ENCODE results near the gene HDAC3.

HDAC3 gene

GRCh38 chr5:141623186-141623585 is 13.5 kb downstream of the HDAC3 start:
- Histone ChIP-seq H3F3A (ENCODE audit: low read depth) (no peaks in the 10 kb centered on the region), H3K79me2 (ENCODE audit: insufficient read depth, low read length) (peaks cover 5% of the 10 kb centered on the region), H3K36me3 (ENCODE audit: insufficient read depth, low read length) (peaks cover 63% of the 10 kb centered on the region; the same call in 1 of the 2 replicates), H3K4me3 (ENCODE audit: low read length, poor library complexity, severe bottlenecking) (no peak overlapping the region), H3K9me2 (replicated peaks; ENCODE audit: low read depth, low read length) (no peaks in the 10 kb centered on the region), H3K9ac (ENCODE audit: low read depth, low read length, poor library complexity, severe bottlenecking) (no peak overlapping the region), H3K4me1 (ENCODE audit: insufficient read depth, low read length, poor library complexity, severe bottlenecking) (peaks cover 8% of the 10 kb centered on the region), H4K20me1 (ENCODE audit: insufficient read depth, low read length, poor library complexity, severe bottlenecking) (peaks cover 4% of the 10 kb centered on the region), H3K4me2 (ENCODE audit: low read depth, low read length, poor library complexity, severe bottlenecking) (peak overlapping the region; percentile 1), H3K9me3 (ENCODE audit: insufficient read depth, low read depth, low read length) (no peaks in the 10 kb centered on the region), H2AFZ (ENCODE audit: low read length) (no peak overlapping the region), H3K27me3 (ENCODE audit: insufficient read depth, low read length, poor library complexity, severe bottlenecking) (no peaks in the 10 kb centered on the region)
- TF ChIP-seq EZH2phosphoT487 (IDR thresholded peaks at IDR 0.05; ENCODE audit: borderline replicate concordance), result no peak
- TF ChIP-seq CTCF (conservative IDR thresholded peaks at IDR 0.05; ENCODE audit: low read length), result no peak

DNA sequence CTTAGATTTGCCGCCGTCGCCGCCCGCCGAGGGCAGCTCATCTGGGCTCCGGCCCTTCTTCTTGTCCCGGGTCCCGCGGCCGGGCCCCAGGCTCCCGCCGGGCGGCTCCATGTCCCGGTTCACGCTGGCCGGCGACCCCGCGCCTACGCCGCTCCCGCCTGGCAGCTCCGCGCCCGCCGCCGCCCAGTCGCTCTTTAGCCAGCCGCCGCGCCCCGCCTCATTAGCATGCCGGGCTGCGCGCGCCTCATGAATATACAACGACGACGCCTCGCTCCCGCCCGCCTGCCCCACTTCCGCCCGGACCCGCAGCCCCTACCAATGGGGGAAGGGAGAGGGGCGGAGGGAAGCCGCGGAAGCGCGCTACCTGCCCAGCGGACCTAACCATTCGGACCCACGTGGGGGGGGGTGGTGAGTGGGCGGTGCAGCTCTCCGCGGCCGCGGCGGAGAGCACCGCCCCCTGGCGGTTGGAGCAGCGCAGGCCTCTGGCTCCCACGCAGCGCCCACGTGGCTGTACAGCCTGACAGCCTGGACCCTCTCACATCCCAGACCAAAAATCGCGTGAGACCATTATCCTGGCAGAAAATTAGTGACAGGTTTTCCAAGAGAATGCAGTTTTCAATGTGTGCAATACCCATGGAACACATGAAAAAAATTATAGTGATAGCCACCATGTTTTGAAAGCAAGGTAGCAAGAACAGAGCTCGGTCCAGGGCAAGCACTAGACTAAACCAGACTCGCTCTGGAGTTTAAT is 17.7 kb downstream of the HDAC3 start, which contains the start of gene DIAPH1:
Gene DIAPH1 (minus strand): TSS at position 197 of the 751 bp plus-strand sequence. CDS start 86 bp downstream, at position 111.
- H3K9me2 ChIP-seq (replicated peaks; ENCODE audit: low read depth, low read length), result no peaks in the 10 kb centered on the region
- H2AFZ ChIP-seq (ENCODE audit: low read length), result peak within 1 kb of the TSS; percentile 15; the same call in 1 of the 2 replicates
- H3K27me3 ChIP-seq (ENCODE audit: insufficient read depth, low read length, poor library complexity, severe bottlenecking), result no peaks in the 10 kb centered on the region
- no peaks in the 10 kb centered on the region for H3K9me3 ChIP-seq (ENCODE audit: insufficient read depth, low read depth, low read length)
- no peaks in the 10 kb centered on the region for H3F3A ChIP-seq (ENCODE audit: low read depth)
- peak within 1 kb of the TSS; percentile 76 for H3K9ac ChIP-seq (ENCODE audit: low read depth, low read length, poor library complexity, severe bottlenecking)
- H3K79me2 ChIP-seq (ENCODE audit: insufficient read depth, low read length), result peaks cover 48% of the 10 kb centered on the region
- peaks cover 38% of the 10 kb centered on the region for H3K4me1 ChIP-seq (ENCODE audit: insufficient read depth, low read length, poor library complexity, severe bottlenecking)
- H3K4me3 ChIP-seq (ENCODE audit: low read length, poor library complexity, severe bottlenecking), result peak within 1 kb of the TSS; percentile 79
- peaks cover 39% of the 10 kb centered on the region for H4K20me1 ChIP-seq (ENCODE audit: insufficient read depth, low read length, poor library complexity, severe bottlenecking)
- peaks cover 27% of the 10 kb centered on the region; the same call in 1 of the 2 replicates for H3K36me3 ChIP-seq (ENCODE audit: insufficient read depth, low read length)
- H3K4me2 ChIP-seq (ENCODE audit: low read depth, low read length, poor library complexity, severe bottlenecking), result peak within 1 kb of the TSS; percentile 90
- TF ChIP-seq EZH2phosphoT487 (IDR thresholded peaks at IDR 0.05; ENCODE audit: borderline replicate concordance) (no peak), CTCF (conservative IDR thresholded peaks at IDR 0.05; ENCODE audit: low read length) (peak; percentile 94)

DNA sequence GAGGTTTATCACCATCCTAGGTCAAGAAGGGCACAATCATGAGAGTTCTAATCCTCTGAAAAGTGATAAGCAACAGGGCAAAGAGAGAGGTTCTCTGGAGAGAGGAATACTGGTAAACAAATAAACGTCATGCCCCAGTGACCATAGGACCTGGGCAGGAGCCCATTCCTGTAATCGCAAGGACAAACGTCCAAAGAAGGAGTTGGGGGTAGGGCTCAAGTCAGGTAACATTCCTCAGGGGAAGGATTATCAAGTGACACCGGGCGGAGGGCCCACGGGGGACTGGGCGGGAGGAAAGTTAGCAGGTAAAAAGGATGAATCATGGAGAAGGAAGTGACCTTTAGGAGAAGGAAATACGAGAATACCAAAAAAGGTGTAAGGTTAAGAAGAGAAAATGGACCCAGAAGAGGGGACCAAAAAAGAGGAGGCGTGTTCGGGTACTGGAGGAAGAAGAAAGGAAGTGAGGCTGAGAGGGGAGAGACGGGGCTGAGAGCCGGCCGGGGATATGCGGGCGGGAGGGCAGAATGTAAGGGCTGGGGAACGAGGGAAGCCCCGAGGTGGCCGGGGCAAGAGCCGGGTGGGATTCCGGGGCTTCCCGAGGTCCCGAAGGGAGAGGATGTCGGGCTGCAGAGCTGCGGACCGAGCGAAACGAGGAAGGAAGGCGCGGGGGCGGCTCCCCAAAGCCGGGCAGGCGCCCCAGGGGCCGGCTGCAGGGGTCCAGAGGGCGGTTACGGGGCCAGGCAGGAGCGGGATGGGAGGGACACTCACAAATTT is 18.4 kb downstream of the HDAC3 start:
- Histone ChIP-seq H3K9ac (ENCODE audit: low read depth, low read length, poor library complexity, severe bottlenecking) (peak overlapping the region; percentile 76), H3K9me3 (ENCODE audit: insufficient read depth, low read depth, low read length) (no peaks in the 10 kb centered on the region), H4K20me1 (ENCODE audit: insufficient read depth, low read length, poor library complexity, severe bottlenecking) (peaks cover 46% of the 10 kb centered on the region), H3K79me2 (ENCODE audit: insufficient read depth, low read length) (peaks cover 55% of the 10 kb centered on the region), H3K9me2 (replicated peaks; ENCODE audit: low read depth, low read length) (no peaks in the 10 kb centered on the region), H3K4me3 (ENCODE audit: low read length, poor library complexity, severe bottlenecking) (peak overlapping the region; percentile 79), H3K4me1 (ENCODE audit: insufficient read depth, low read length, poor library complexity, severe bottlenecking) (peaks cover 41% of the 10 kb centered on the region), H3K4me2 (ENCODE audit: low read depth, low read length, poor library complexity, severe bottlenecking) (peak overlapping the region; percentile 90), H3F3A (ENCODE audit: low read depth) (no peaks in the 10 kb centered on the region), H3K36me3 (ENCODE audit: insufficient read depth, low read length) (peaks cover 27% of the 10 kb centered on the region; the same call in 1 of the 2 replicates), H2AFZ (ENCODE audit: low read length) (peak overlapping the region; percentile 15; the same call in 1 of the 2 replicates), H3K27me3 (ENCODE audit: insufficient read depth, low read length, poor library complexity, severe bottlenecking) (no peaks in the 10 kb centered on the region)
- TF ChIP-seq EZH2phosphoT487 (IDR thresholded peaks at IDR 0.05; ENCODE audit: borderline replicate concordance), result no peak
- TF ChIP-seq CTCF (conservative IDR thresholded peaks at IDR 0.05; ENCODE audit: low read length), result no peak

Data from Loucy (cell line).